ENCODE measurements around the gene KLHL36. TPM values are rescaled to one million over a fixed set of nuclear protein-coding genes. Genes with fewer than 3 reads are reported as not detected.

The KLHL36 gene
- total RNA-seq, 1 experiment from 2014 or later, result 56.1 TPM

DNA sequence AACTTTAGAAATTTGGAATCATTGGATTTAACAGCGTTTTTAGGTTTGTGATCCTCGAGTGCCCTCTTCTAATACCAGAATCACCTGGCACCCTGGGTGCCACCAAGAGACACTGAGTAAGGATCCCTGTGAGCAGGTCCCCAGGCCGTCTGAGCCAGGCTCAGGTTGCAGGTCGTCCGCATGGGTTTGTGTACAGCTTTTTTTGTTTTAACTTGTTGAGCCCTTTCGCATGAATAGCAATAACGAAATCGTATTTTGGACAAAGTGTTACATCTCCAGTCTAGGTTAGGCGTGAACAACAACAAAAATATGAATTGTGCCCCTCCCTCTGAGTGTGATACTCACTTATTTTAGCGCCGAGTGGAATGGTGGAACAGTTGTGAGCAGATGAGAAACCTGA lies 62.4 kb downstream of the KLHL36 start:
- H3K9me3 Mint-ChIP-seq, result no peaks in the 10 kb centered on the region
- no peaks in the 10 kb centered on the region for H3K36me3 Mint-ChIP-seq
- ChIA-PET POLR2A (no interaction called here), CTCF (interaction anchor here (0.7 to 10.2 kb wide), 4 partner anchors 8 to 165 kb away, joined by 3 to 78 read pairs (median 23); no protein-coding TSS in a partner anchor)
- no peak for DNase-seq (ENCODE audit: low spot score)
- TF ChIP-seq, protein P1, sequence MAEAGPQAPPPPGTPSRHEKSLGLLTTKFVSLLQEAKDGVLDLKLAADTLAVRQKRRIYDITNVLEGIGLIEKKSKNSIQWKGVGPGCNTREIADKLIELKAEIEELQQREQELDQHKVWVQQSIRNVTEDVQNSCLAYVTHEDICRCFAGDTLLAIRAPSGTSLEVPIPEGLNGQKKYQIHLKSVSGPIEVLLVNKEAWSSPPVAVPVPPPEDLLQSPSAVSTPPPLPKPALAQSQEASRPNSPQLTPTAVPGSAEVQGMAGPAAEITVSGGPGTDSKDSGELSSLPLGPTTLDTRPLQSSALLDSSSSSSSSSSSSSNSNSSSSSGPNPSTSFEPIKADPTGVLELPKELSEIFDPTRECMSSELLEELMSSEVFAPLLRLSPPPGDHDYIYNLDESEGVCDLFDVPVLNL (CRISPR knock-in tag; IDR thresholded peaks at IDR 0.05; ENCODE audit: borderline replicate concordance, low read depth), result no peak
- TF ChIP-seq RELA (CRISPR knock-in tag; IDR thresholded peaks at IDR 0.05; ENCODE audit: borderline replicate concordance), result no peak
- TF ChIP-seq, protein P2, sequence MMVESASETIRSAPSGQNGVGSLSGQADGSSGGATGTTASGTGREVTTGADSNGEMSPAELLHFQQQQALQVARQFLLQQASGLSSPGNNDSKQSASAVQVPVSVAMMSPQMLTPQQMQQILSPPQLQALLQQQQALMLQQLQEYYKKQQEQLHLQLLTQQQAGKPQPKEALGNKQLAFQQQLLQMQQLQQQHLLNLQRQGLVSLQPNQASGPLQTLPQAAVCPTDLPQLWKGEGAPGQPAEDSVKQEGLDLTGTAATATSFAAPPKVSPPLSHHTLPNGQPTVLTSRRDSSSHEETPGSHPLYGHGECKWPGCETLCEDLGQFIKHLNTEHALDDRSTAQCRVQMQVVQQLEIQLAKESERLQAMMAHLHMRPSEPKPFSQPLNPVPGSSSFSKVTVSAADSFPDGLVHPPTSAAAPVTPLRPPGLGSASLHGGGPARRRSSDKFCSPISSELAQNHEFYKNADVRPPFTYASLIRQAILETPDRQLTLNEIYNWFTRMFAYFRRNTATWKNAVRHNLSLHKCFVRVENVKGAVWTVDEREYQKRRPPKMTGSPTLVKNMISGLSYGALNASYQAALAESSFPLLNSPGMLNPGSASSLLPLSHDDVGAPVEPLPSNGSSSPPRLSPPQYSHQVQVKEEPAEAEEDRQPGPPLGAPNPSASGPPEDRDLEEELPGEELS (CRISPR knock-in tag; IDR thresholded peaks at IDR 0.05), result no peak
- TF ChIP-seq FOXP1 (CRISPR knock-in tag; IDR thresholded peaks at IDR 0.05; ENCODE audit: borderline replicate concordance), result no peak
- H3K4me3 Mint-ChIP-seq, result no peak overlapping the region
- peaks cover 81% of the 10 kb centered on the region for H3K4me1 Mint-ChIP-seq
- H3K27ac Mint-ChIP-seq, result peak overlapping the region; percentile 72
- H3K27me3 Mint-ChIP-seq (ENCODE audit: low read depth), result no peaks in the 10 kb centered on the region
- no peak for ATAC-seq

Other genes with a start within 250 kb of the KLHL36 start
- 14.4 to 16.7 TPM (median 15.3 TPM) in 3 replicates for gene MEAK7, start 143.9 kb upstream of the KLHL36 start, total RNA-seq (2021)
- 102 to 122 TPM (median 122 TPM) in 3 replicates for gene COTL1, start 30.4 kb upstream of the KLHL36 start, total RNA-seq (2021)
- 138 to 152 TPM (median 139 TPM) in 3 replicates for gene USP10, start 51.5 kb downstream of the KLHL36 start, total RNA-seq (2021)
- gene CRISPLD2, start 171.5 kb downstream of the KLHL36 start, total RNA-seq (2021), result 8.7 to 9.5 TPM (median 9.4 TPM) in 3 replicates